GM21360 (cell line): ENCODE data around the gene PCGF6.
"Not testable (repeated sequence)": the region's sequence is repeated elsewhere in the genome, so short reads cannot be mapped to it uniquely, and the experiment has no call there.

Source experiments
- ATAC-seq: cut with Tn5 transposase; IDR thresholded peaks from one replicate; pipeline ENCODE4 v1.9.1; 2021; ENCODE audit warnings: mild to moderate bottlenecking, moderate library complexity; ENCODE audit not compliant: unreplicated experiment

The PCGF6 gene, protein sequence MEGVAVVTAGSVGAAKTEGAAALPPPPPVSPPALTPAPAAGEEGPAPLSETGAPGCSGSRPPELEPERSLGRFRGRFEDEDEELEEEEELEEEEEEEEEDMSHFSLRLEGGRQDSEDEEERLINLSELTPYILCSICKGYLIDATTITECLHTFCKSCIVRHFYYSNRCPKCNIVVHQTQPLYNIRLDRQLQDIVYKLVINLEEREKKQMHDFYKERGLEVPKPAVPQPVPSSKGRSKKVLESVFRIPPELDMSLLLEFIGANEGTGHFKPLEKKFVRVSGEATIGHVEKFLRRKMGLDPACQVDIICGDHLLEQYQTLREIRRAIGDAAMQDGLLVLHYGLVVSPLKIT

DNA sequence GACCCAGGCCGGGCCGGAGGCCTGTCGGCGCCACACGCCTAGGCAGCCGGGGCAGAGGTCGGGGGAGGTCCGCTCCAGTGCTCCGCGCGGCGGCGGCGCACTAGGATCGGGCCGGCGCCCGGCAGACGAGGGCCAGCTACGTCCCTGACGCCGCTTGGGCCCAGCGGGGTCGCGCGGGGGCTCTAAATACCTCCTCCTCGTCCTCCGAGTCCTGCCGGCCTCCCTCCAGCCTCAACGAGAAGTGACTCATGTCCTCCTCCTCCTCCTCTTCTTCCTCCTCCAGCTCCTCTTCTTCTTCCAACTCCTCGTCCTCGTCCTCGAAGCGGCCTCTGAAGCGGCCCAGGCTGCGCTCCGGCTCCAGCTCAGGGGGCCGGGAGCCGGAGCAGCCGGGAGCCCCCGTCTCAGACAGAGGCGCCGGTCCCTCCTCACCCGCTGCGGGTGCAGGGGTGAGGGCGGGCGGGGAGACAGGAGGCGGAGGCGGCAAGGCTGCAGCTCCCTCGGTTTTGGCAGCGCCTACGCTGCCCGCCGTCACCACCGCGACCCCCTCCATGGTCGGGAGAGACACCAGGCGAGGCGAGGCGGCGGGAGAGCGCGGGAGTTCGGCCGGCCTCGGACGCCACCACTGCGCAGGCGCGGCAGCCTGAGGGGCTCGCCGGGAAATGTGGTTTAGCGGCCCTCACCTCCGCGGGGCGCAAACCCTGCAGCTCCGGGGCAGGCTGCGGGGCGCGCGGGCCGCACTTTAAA lies at the start of gene PCGF6:
Gene PCGF6, minus strand, starts transcription at position 624 of the 744 bp plus-strand sequence. Its CDS starts 74 bp downstream, at position 550.
- peak; percentile 70 for ATAC-seq

DNA sequence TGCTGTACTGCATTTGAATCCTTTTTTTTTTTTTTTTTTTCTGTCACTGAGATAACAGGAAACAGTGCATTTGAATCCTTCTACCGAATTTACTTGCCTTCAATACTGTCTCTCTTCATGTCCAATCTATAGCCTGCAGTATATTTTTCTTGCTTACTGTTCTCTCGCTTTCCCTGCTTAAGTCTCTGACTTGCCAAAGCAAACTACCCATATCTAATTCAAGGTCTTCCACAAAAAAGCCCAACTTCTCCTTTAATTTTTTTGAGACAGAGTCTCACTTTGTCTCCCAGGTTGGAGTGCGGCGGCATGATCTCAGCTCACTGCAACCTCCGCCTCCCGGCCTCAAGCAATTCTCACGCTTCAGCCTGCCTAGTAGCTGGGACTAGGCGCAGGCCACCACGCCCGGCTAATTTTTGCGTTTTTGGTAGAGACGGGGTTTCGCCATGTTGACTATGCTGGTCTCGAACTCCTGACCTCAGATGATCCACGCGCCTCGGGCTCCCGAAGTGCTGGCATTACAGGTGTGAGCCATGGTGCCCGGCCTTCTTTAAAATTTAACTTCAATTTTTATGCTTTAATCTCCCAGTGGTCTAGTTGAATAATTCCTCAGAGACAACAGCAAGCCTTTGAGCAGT lies 46.4 kb upstream of the PCGF6 start:
- ATAC-seq, result no peak

DNA sequence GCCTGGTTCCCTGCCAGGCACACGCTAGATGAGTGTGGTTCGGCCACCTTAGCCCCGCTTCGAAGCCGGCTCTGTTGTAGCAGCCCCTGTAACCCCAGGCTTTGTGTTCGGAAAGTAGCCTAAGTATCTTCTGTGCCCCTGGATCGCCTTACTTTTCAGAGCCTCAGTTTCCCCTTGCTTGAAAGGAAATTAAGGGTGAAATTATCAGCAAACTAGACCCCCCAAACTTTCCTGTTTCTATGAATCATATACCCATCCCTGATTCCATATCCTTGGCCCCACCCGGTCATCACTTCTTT lies 45.8 kb upstream of the PCGF6 start:
- no peak for ATAC-seq

DNA sequence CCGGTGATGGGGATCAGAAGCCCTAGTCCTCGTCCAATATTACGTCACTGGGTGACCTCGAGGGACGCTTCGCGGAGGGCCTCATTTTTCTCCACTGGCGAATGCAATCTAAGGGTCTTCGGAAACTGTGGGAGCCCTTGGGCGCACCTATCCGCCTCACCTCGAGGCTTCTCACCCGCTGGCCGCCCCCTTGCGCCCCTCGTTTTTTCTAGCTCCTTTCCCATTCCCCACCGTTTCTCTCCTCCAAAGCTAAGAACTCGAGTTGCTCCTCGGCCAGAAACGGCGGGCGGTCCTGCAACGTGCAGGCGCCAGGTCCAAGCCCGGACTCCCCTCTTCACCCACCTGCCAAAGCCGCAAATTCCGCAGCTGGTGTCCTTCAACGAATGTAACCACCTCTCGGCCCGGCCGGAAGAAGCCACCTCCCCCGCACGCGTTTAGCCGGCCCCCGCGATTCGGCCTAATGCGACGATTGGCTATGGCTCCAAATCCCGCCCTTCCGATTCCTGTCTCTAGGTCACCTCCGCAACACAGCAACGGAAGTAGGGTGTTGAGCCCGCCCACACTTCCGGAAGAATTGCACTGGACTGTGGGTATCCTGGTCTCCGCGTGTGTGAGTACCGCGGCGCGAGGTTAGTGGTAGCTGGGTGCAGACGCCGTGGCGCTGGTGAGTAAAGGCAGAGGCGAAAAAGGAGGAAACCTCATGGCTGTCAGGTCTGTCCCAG lies 45.3 kb upstream of the PCGF6 start, which contains the start of the genes ATP5MK and PDCD11:
Gene ATP5MK, minus strand, starts transcription at position 409 of the 722 bp plus-strand sequence. CDS start 4,018 bp downstream, outside the sequence.
Gene PDCD11, plus strand, starts transcription at position 560 of the 722 bp plus-strand sequence. CDS start 1,801 bp downstream, outside the sequence.
- peak; percentile 97 for ATAC-seq

DNA sequence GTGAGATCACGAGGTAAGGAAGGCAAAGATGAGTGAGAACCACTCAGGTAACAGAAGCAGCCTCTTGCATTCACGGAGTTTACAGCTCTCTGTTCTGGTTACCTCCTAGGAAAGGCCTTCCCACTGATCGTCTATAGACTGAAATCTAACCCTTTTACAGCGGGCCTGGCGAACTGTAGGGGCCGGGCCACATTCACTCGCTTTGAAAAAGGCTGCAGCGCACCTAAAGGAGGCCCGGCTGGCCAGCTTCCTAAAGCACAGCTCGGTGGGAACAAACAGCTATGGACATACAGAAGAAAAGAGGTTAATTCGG lies 44.8 kb upstream of the PCGF6 start:
- ATAC-seq, result no peak

DNA sequence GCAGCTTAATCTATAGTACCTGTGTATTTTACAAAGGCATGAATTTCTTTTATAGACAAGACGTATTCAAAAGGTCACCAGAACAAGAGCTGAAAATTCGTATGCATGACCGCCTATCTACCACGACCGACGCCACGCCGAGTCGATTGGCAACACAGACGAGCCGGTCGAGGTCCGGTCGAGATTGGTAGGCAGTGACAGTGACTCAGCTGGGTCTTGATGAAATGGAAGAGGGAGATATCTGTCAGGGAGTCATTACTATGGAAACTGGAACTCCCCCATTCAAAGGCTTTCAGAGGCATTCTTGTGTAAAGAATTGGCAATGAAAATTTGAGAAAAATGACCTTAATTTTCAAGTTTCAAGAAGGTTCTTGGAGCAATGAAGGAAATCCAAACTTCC lies 43.2 kb upstream of the PCGF6 start:
- ATAC-seq, result no peak

DNA sequence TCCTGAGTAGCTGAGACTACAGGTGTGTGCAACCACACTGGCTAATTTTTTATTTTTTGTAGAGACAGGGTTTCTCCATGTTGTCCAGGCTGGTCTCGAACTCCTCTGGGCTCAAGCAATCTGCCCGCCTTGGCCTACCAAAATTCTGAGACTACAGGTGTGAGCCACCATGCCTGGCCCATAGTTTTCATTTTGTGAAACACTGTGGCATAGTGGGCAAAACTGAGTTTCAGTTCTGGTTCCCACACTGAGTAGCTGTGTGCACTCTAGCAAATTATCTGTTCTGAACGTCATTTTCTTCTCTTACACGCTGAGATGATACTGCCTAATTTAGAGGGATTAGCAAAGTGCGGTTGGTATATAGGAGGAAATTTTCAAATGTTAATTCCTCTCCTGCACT lies 31.8 kb upstream of the PCGF6 start:
- no peak for ATAC-seq

DNA sequence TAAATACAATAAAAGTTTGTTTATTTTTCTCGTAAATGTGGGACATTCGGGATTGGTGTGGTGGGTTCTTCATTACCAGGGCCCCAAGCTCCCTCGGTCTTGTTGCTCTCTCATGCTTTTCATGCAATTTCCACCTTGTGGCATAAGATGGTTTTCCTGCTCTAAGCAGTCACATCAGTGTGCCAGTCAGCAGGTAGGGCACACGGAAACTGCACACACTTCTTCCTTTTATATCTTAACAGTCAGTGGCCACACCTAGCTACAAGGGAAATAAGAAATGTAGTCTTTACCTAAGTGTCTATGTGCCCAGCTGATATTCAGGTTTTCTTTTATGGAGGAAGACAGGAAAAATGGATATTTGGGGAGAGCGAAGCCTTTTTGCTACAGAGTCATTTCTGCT lies 23.3 kb upstream of the PCGF6 start:
- no peak for ATAC-seq

DNA sequence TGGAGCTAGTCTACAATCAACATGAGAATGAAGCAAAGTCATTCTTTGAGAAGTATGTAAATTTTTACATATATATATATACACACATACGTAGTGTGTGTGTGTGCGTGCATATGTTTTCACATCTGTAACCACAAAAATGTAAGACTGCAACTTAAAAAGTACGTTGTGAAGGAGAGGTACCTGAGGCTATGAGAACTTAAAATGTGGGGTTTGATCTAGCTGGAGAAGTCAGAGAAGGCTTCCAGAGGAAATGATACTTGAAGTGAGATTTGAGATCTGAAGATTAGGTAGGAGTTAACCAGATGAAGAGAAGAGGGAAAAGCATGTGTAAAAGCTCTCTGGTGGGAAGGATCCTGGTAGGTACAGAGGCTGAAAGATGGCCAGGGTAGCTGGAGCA lies 22.6 kb upstream of the PCGF6 start:
- ATAC-seq, result no peak

DNA sequence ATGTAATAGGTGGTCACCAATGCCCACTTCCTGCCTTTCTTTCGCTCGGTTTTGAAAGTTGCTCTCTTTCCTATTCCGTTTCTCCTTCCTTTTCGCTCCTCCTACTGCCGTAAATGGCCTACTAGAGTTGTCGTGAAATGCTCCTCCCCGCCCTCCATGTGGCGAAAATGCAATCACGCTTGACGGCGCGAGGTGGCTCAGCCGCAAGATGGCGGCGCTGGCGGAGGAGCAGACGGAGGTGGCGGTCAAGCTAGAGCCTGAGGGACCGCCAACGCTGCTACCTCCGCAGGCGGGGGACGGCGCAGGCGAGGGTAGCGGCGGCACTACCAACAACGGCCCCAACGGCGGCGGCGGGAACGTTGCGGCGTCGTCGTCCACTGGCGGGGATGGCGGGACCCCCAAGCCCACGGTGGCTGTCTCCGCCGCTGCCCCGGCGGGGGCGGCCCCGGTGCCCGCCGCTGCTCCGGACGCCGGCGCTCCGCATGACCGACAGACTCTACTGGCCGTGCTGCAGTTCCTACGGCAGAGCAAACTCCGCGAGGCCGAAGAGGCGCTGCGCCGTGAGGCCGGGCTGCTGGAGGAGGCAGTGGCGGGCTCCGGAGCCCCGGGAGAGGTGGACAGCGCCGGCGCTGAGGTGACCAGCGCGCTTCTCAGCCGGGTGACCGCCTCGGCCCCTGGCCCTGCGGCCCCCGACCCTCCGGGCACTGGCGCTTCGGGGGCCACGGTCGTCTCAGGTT lies 17.0 kb upstream of the PCGF6 start, which contains the start of gene TAF5:
Gene TAF5, plus strand, starts transcription at position 195 of the 737 bp plus-strand sequence. Its CDS starts 14 bp downstream, at position 209.
- peak; percentile 48 for ATAC-seq

DNA sequence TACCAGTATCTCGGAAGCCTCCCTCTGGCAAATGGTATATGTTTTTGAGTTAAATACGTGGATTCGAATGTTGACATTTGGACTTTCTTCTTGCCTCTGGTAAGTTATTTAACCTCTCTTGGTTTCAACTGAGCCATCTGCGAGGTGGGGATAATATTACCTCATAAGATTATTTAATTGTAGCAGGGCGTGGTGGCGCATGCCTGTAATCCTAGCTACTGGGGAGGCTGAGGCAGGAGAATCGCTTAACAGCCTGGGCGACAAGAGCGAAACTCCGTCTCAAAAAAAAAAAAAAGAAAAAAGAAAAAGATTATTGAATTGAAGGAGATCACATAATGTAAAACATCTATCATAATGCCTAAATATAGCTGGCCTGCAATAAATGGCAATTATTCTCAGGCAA lies 16.4 kb upstream of the PCGF6 start:
- no peak for ATAC-seq

DNA sequence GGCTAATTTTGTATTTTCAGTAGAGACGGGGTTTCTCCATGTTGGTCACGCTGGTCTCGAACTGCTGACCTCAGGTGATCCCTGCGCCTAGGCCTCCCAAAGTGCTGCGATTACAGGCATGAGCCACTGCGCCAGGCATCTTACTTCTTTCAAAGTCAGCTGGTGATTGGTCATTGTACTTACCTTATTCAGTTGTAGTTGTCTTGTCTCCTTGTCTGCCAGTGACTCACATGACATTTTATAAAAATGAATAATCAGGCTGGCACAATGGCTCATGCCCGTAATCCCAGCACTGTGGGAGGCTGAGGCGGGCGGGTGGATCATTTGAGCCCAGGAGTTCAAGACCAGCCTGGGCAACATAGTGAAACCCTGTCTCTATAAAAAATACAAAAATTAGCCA lies 9.9 kb upstream of the PCGF6 start:
- not testable (repeated sequence) for ATAC-seq

DNA sequence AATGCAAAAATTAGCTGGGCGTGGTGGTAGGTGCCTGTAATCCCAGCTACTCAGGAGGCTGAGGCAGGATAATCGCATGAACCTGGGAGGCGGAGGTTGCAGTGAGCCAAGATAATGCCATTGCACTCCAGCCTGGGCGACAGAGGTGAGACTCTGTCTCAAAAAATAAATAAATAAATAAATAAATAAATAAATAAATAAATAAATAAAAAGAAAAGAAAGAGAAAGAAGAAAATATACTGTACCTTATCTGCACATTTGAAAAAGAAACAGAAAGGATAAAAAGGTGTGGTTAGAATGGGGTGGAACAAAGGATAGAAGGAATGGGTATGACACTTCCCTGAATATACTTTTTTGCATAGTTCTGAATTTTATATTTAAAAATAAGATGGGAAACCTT lies 8.6 kb upstream of the PCGF6 start:
- ATAC-seq, result not testable (repeated sequence)

DNA sequence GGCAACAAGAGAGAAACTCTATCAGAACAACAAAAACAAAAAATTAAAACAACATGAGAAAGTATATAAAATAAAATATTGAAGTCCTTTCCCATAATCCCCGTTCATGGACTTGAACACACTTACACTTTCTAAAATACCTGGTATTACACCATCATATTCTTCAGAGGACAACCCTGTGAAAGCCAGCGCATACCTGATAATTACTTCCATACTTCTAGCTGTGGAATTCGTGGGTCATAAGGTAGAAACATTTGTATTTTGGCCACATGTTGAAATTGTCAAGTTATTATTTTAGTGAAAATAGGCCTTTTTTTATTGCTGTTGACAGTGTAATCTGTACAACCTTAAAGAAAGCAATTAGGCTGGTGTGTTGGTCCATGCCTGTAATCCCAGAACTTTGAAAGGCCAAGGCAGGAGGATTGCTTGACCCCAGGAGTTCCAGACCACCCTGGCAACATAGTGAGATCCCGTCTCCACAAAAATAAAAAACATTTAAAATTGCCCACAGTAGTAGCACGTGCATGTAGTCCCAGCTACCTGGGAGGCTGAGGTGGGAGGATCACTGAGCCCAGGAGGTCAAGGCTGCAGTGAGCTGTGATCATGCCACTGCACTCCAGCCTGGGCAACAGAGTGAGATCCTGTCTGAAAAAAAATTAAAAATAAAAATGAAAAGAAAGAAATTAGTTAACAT lies 5.1 kb upstream of the PCGF6 start:
- no peak for ATAC-seq

DNA sequence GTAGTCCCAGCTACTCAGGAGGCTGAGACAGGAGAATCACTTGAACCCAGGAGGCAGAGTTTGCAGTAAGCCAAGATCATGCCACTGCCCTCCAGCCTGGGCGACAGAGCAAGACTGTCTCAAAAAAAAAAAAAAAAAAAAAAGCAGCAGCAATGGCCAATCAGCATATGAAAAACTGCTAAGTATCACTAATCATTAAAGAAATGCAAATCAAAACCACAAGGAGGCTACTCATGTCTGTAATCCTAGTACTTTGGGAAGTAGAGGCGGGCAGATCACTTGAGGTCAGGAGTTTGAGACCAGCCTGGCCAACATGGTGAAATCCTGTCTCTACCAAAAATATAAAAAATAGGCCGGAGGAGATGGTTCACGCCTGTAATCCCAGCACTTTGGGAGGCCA lies 3.6 kb upstream of the PCGF6 start:
- not testable (repeated sequence) for ATAC-seq

DNA sequence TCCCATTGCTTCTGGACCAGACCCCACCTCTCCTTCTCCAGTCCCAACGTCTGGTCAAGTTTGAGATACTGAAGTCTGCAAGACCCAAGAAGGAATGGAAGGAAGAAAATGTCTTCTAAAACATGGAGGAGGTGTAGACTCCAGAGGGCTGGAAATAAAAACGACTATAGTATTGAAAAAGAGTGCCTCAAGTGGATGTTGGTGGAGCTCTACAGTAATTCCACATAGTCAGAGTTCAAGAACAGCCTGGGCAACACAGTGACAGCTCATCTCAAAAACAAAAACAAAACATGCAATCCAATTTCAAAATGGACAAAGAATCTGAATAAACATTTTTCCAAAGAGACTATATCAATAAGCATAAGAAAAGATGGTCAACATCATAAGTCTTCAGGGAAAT lies 2.3 kb upstream of the PCGF6 start:
- ATAC-seq, result no peak

DNA sequence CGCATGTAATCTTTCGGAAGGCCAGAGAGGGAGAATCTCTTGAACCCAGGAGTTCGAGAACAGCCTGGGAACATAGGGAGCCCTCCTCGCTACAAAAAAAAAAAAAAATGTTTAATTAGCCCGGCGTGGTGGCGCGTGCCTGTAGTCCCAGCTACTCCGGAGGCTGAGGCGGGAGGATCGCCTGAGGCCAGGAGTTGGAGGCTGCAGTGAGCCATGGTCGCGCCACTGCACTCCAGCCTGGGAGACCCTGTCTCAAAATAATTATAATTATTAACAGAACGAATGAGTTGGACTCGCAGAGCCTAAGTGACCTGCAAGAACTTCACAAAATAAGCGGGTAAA lies 794 bp downstream of the PCGF6 start:
- ATAC-seq, result no peak

DNA sequence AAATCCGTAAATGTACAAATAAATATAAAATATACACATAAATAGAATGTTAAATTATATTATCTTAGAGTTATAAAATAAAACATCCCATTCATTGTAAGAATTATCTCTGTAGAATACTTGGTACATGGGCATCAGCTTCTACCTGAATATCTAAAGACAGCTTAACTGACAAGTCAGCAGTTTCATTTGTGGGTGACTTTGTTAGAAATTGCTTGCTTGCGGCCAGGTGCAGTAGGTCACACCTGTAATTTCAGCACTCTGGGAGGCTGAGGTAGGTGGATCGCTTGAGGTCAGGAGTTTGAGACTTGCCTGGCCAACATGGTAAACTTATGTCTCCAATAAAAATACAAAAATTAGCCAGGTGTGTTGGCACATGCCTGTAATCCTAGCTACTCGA lies 14.6 kb downstream of the PCGF6 start:
- no peak for ATAC-seq

DNA sequence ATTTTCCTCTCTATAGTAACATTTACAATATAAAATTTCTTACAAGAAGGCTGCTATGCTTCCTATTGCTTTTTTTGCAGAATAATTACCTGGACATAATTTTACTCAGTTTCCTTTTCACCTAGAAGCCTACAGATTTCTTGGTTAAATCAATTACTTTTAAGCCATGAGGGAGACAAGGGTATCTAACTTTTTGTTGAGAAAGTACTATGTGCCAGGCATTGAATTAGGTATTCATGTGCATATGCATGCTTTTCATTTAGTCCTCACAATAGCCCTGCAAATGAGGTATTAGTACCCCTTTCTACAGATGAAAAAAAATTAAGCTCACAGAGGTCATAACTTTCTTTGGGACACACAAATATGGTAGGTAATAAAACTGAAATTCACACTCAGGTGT lies 16.4 kb downstream of the PCGF6 start:
- no peak for ATAC-seq

DNA sequence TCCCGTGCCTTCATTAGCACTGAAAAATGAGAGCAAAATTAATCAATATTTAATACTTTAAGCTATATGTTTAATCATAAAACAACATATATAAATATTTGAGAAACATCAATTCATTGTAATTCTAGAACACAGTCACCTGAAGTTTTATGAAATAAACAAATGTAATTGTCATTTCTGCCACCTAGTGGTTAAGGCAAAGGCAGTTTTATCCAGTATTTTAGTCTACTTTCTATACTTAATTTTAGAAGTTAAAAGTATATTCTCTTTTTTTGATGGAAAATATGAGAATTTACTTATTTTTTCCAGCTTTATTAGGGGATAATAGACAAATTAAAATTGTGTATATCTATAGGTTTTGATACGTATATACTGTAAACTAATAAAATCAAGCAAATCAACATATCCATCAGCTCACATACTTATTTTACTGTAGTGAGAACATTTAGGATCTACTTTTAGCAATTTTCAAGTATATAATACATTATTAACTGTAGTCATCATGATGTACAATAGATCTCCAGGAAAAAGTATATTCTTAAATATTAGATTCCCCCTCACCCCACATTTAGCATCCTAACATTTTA lies 16.9 kb downstream of the PCGF6 start:
- no peak for ATAC-seq
